GM12872 (cell line): ENCODE data around the gene PTGFRN.

Experiments
- CTCF ChIP-seq: IDR thresholded peaks from 3 replicates; pipeline ENCODE4 v1.5.1; 2011; ENCODE audit warnings: low read depth, mild to moderate bottlenecking, low read length, moderate library complexity; ENCODE audit not compliant: insufficient read depth

The PTGFRN gene

GRCh38 chr1:116915086-116915661 is 5.5 kb downstream of the PTGFRN start:
- no peak for TF ChIP-seq CTCF

- no peak for TF ChIP-seq CTCF
Observed at GRCh38 chr1:116916002-116916401, 6.3 kb downstream of the PTGFRN start.

- TF ChIP-seq CTCF = no peak
Observed at GRCh38 chr1:116916533-116917445, 7.1 kb downstream of the PTGFRN start.

- TF ChIP-seq CTCF = no peak
Observed at GRCh38 chr1:116918714-116919357, 9.1 kb downstream of the PTGFRN start.

GRCh38 chr1:116919802-116920201 is 10.1 kb downstream of the PTGFRN start:
- no peak for TF ChIP-seq CTCF

- no peak for TF ChIP-seq CTCF
Observed at GRCh38 chr1:116920211-116920610, 10.5 kb downstream of the PTGFRN start.

GRCh38 chr1:116921301-116921885 is 11.7 kb downstream of the PTGFRN start:
- TF ChIP-seq CTCF = no peak
